HCT116 (cell line): Measurements from ENCODE around the gene SYF2. TPM values are rescaled to one million over a fixed set of nuclear protein-coding genes. Genes with fewer than 3 reads are reported as not detected.

ENCODE experiments used
- ATAC-seq: fragments of 200-7000 bp; cut with Tn5 transposase; 2 replicates; pipeline ENCODE4 v1.9.1; 2020; ENCODE audit warnings: mild to moderate bottlenecking, moderate library complexity
- BruUV-seq: library from RNA; stranded (reverse); fragments of 400-500 nt; replicated peaks from 2 replicates; lab custom pipeline; 2021; lab: Mats Ljungman, UMichigan
- CTCF ChIA-PET: fragments of 300-600 bp; sonication (Branson Sonifier 250); formaldehyde crosslinking; loops from one replicate; lab custom pipeline; 2021; ENCODE audit warnings: antibody characterized with exemption; lab: Charles Lee
- POLR2A ChIA-PET: fragments of 300-600, 350-600 bp; sonication (Branson Sonifier 250); formaldehyde crosslinking; loops from one replicate; lab custom pipeline; 2021; ENCODE audit warnings: antibody characterized with exemption; lab: Charles Lee
- RAD21 ChIA-PET, 2 experiments: fragments of 300-600 bp; sonication (Branson Sonifier 250); formaldehyde crosslinking; loops; one replicate each; lab custom pipeline; 2023; ENCODE audit warnings: low total read pairs in 2 of 2; ENCODE audit not compliant: uncharacterized antibody in 2 of 2, unreplicated experiment in 2 of 2, low non-redundant PET in 1 of 2; lab: Charles Lee
- DNase-seq: peaks from one replicate; pipeline ENCODE4 v3.0.0-alpha.2; 2010; ENCODE audit warnings: low read depth, low spot score
- H2AFZ ChIP-seq: fragments of 200-600 bp; shearing (Covaris generic), sonication (generic); 2 replicates; pipeline ENCODE4 v1.6.1; 2017; ENCODE audit warnings: low read depth, mixed run types, mixed read lengths, antibody characterized with exemption, low read length; ENCODE audit not compliant: poor library complexity, severe bottlenecking
- H3K27ac ChIP-seq: 2 replicates; pipeline ENCODE4 v1.5.1; 2012; ENCODE audit warnings: low read depth, low read length
- H3K27me3 ChIP-seq: fragments of 200-600 bp; sonication (generic); 2 replicates; pipeline ENCODE4 v1.6.1; 2016; ENCODE audit warnings: mixed run types, low read length, mixed read lengths; ENCODE audit not compliant: insufficient read depth
- H3K36me3 ChIP-seq, 2 experiments: fragments of 200-500 bp in 1 of 2; fragments of 200-600 bp in 1 of 2; sonication (Bioruptor generic) in 1 of 2; sonication (generic) in 1 of 2; 2 replicates each; pipeline versions ENCODE4 v1.5.1 to v1.6.1; 2014 to 2016; ENCODE audit warnings: low read length in 2 of 2, inconsistent platforms in 1 of 2, mixed read lengths in 1 of 2, mixed run types in 1 of 2; ENCODE audit not compliant: insufficient read depth in 2 of 2, control insufficient read depth in 1 of 2
- H3K4me1 ChIP-seq, 2 experiments: fragments of 200-600 bp in 1 of 2; sonication (generic) in 1 of 2; 2 replicates each; pipeline versions ENCODE4 v1.5.1 to v1.6.1; 2012 to 2017; ENCODE audit warnings: low read length in 2 of 2, inconsistent platforms in 1 of 2, mild to moderate bottlenecking in 1 of 2, mixed read lengths in 1 of 2, mixed run types in 1 of 2, moderate library complexity in 1 of 2; ENCODE audit not compliant: insufficient read depth in 2 of 2, control insufficient read depth in 1 of 2
- H3K4me2 ChIP-seq: fragments of 200-600 bp; sonication (generic); 2 replicates; pipeline ENCODE4 v1.6.1; 2017; ENCODE audit warnings: mixed run types, low read length, mixed read lengths
- H3K4me3 ChIP-seq, 2 experiments: fragments of 200-600 bp in 1 of 2; sonication (generic) in 1 of 2; replicated peaks in 1 of 2; 2 replicates each; pipeline ENCODE4 v1.5.1; 2011 to 2016; ENCODE audit warnings: low read length in 2 of 2, control low read depth in 1 of 2, low read depth in 1 of 2, mild to moderate bottlenecking in 1 of 2, mixed read lengths in 1 of 2, mixed run types in 1 of 2
- H3K79me2 ChIP-seq: fragments of 200-600 bp; sonication (generic); 2 replicates; pipeline ENCODE4 v1.6.1; 2017; ENCODE audit warnings: mild to moderate bottlenecking, mixed run types, low read length, moderate library complexity, mixed read lengths; ENCODE audit not compliant: insufficient read depth
- H3K9ac ChIP-seq: fragments of 200-600 bp; sonication (generic); 2 replicates; pipeline ENCODE4 v1.6.1; 2016; ENCODE audit warnings: low read length, mixed read lengths
- H3K9me2 ChIP-seq: fragments of 200-600 bp; sonication (generic), shearing (Covaris generic); 2 replicates; pipeline ENCODE4 v1.6.1; 2017; ENCODE audit warnings: mixed run types, mild to moderate bottlenecking, moderate library complexity; ENCODE audit not compliant: insufficient read depth
- H3K9me3 ChIP-seq, 2 experiments: fragments of 200-500 bp in 1 of 2; fragments of 200-600 bp in 1 of 2; sonication (Bioruptor generic) in 1 of 2; sonication (generic) in 1 of 2; 2 replicates each; pipeline ENCODE4 v1.6.1; 2014 to 2017; ENCODE audit warnings: low read length in 2 of 2, mixed read lengths in 2 of 2, inconsistent platforms in 1 of 2, low read depth in 1 of 2, mild to moderate bottlenecking in 1 of 2, mixed run types in 1 of 2, moderate library complexity in 1 of 2; ENCODE audit not compliant: control insufficient read depth in 1 of 2, insufficient read depth in 1 of 2
- H4K20me1 ChIP-seq: fragments of 200-600 bp; sonication (generic), shearing (Covaris generic); 2 replicates; pipeline ENCODE4 v1.6.1; 2017; ENCODE audit warnings: mixed run types, mild to moderate bottlenecking, moderate library complexity; ENCODE audit not compliant: insufficient read depth
- CBX3 ChIP-seq: IDR thresholded peaks from 2 replicates; pipeline ENCODE4 v1.6.1; 2012; ENCODE audit warnings: low read depth
- CTCF ChIP-seq, 3 experiments: fragments of 200-600 bp in 1 of 3; sonication (generic) in 1 of 3; IDR thresholded peaks in 2 of 3; conservative IDR thresholded peaks in 1 of 3; 2 replicates each; pipeline ENCODE4 v1.5.1; 2012 to 2017; ENCODE audit warnings: low read depth in 2 of 3, low read length in 2 of 3, antibody characterized with exemption in 1 of 3, borderline replicate concordance in 1 of 3, control low read depth in 1 of 3, mild to moderate bottlenecking in 1 of 3, mixed read lengths in 1 of 3, mixed run types in 1 of 3, moderate library complexity in 1 of 3; ENCODE audit not compliant: insufficient read depth in 1 of 3
- FOSL1 ChIP-seq: IDR thresholded peaks from 2 replicates; pipeline ENCODE4 v1.6.1; 2012; ENCODE audit warnings: low read depth
- MAX ChIP-seq: IDR thresholded peaks from 2 replicates; pipeline ENCODE4 v1.6.1; 2012
- REST ChIP-seq: IDR thresholded peaks from 2 replicates; pipeline ENCODE4 v1.6.1; 2012; ENCODE audit warnings: low read depth
- SIN3A ChIP-seq: IDR thresholded peaks from 2 replicates; pipeline ENCODE4 v1.6.1; 2012; ENCODE audit warnings: low read depth
- ZBTB33 ChIP-seq: IDR thresholded peaks from 2 replicates; pipeline ENCODE4 v1.6.1; 2011; ENCODE audit warnings: mild to moderate bottlenecking, low read length, moderate library complexity; ENCODE audit not compliant: insufficient replicate concordance; ENCODE audit errors: extremely low read depth
- intact Hi-C: fragments of 100-400 bp; cut with micrococcal nuclease; formaldehyde crosslinking; loops from 2 replicates; pipeline ENCODE4 v1.10.0; 2022
- total RNA-seq: library from RNA; stranded (reverse); gene quantifications from one replicate; pipeline ENCODE4 v1.2.1, GENCODE V29; 2021; ENCODE audit not compliant: unreplicated experiment

The SYF2 gene
- total RNA-seq, 1 experiment from 2014 or later, result 40.4 TPM

- intact Hi-C loops, result loop anchor here (5.0 kb wide), 1 partner anchor 92 kb away; no protein-coding TSS in a partner anchor
- no peaks in the 10 kb centered on the region for H3K79me2 ChIP-seq
- CTCF ChIA-PET, result no interaction called here
- no peaks in the 10 kb centered on the region for H3K9me2 ChIP-seq
- no peak overlapping the region for H2AFZ ChIP-seq
- H3K4me3 ChIP-seq, result no peak overlapping the region
- ATAC-seq (no peak), DNase-seq (no peak)
- no peak overlapping the region for H3K4me2 ChIP-seq
- H4K20me1 ChIP-seq, result no peaks in the 10 kb centered on the region
- no TSS peak for BruUV-seq
- H3K27me3 ChIP-seq, result 0 out of 2 replicates have a peak, but pooled peaks cover 3% of the 10 kb centered on the region
- POLR2A ChIA-PET, result no interaction called here
- no peaks in the 10 kb centered on the region for H3K4me1 ChIP-seq
- RAD21 ChIA-PET, result no interaction called here
- H3K9me3 ChIP-seq, result no peaks in the 10 kb centered on the region
- TF ChIP-seq CBX3 (no peak), FOSL1 (no peak), MAX (no peak), SIN3A (no peak), ZBTB33 (no peak), REST (no peak), CTCF (IDR thresholded peaks at IDR 0.05 in 2 of 3, conservative IDR thresholded peaks at IDR 0.05 in 1 of 3; ENCODE audit: borderline replicate concordance in 1 of 3, insufficient read depth in 1 of 3, low read depth in 2 of 3, low read length in 2 of 3) (no peak)
- no peak overlapping the region for H3K27ac ChIP-seq
- no peak overlapping the region for H3K9ac ChIP-seq
- H3K36me3 ChIP-seq, result no peaks in the 10 kb centered on the region
Measured at GRCh38 chr1:25209516-25209915, 22.8 kb downstream of the SYF2 start.
